Upper lobe of left lung (tissue), 6 donors: ENCODE data around the gene POLR2B. TPM values are rescaled to one million over a fixed set of nuclear protein-coding genes. Genes with fewer than 3 reads are reported as not detected.
A peak's percentile ranks its signal among the peaks of the same experiment; 100 is the strongest.
"Not testable (repeated sequence)": the region's sequence is repeated elsewhere in the genome, so short reads cannot be mapped to it uniquely, and the experiment has no call there.

Source experiments
- ATAC-seq, 2 donors: fragments of 200-7000 bp; cut with Tn5 transposase; one replicate each; pipeline ENCODE4 v1.9.1; 2022; ENCODE audit warnings: mild to moderate bottlenecking in 2 of 2, moderate library complexity in 2 of 2; ENCODE audit not compliant: low FRiP score in 2 of 2
- DNase-seq, 2 donors: peaks; one replicate each; pipeline ENCODE4 v3.0.0-alpha.2; 2019 to 2020
- H3K27ac ChIP-seq, 4 donors: fragments of 200-600 bp; sonication (generic); one replicate each; pipeline ENCODE4 v1.5.1; 2016 to 2019
- H3K27me3 ChIP-seq, 4 donors: fragments of 200-600 bp; sonication (generic); one replicate each; pipeline ENCODE4 v1.5.1; 2017 to 2019
- H3K36me3 ChIP-seq, 4 donors: fragments of 200-600 bp; sonication (generic); one replicate each; pipeline ENCODE4 v1.5.1; 2016 to 2019
- H3K4me1 ChIP-seq, 4 donors: fragments of 200-600 bp; sonication (generic); one replicate each; pipeline ENCODE4 v1.5.1; 2018 to 2019
- H3K4me3 ChIP-seq, 4 donors: fragments of 200-600 bp; sonication (generic); one replicate each; pipeline ENCODE4 v1.5.1; 2017 to 2019; ENCODE audit warnings: mild to moderate bottlenecking in 2 of 4, moderate library complexity in 1 of 4
- H3K9me3 ChIP-seq, 4 donors: fragments of 200-600 bp; sonication (generic); one replicate each; pipeline ENCODE4 v1.5.1; 2018 to 2019
- CTCF ChIP-seq, 6 experiments: fragments of 450-650 bp in 4 of 6; fragments of 200-600 bp in 2 of 6; sonication (generic) in 2 of 6; IDR thresholded peaks; one replicate each; pipeline ENCODE4 v1.5.1; 2016 to 2019; ENCODE audit warnings: antibody characterized with exemption in 6 of 6
- EP300 ChIP-seq, 4 donors: sonication (generic); formaldehyde crosslinking; IDR thresholded peaks; one replicate each; pipeline ENCODE4 v1.5.1; 2017; ENCODE audit warnings: antibody characterized with exemption in 4 of 4, control low read depth in 2 of 4
- POLR2A ChIP-seq, 4 donors: fragments of 450-650 bp; IDR thresholded peaks; one replicate each; pipeline ENCODE4 v1.5.1; 2016 to 2017; ENCODE audit warnings: antibody characterized with exemption in 4 of 4, mild to moderate bottlenecking in 2 of 4
- POLR2AphosphoS5 ChIP-seq, 2 donors: sonication (generic); formaldehyde crosslinking; IDR thresholded peaks; one replicate each; pipeline ENCODE4 v1.5.1; 2017; ENCODE audit warnings: antibody characterized with exemption in 2 of 2
- WGBS, 2 donors: methylation state at CpG; one replicate each; pipeline ENCODE4 v1.1.5; 2017 to 2018; 5-methylcytosine and 5-hydroxymethylcytosine counted together
- total RNA-seq, 6 donors: library from RNA; depleted of rRNA in 4 of 6; stranded (reverse); fragments of >200 nt in 4 of 6; gene quantifications; one replicate each; pipeline versions ENCODE4 v1.1.0 to v1.2.1, GENCODE V29; 2016 to 2021
- donor health status: DM: no; HTN: no; CAD: no; lungs with moderate emphysema.
- donor health status: DM: no; HTN: yes; CAD: no; lungs with severe emphysema.

The POLR2B gene
- total RNA-seq, 6 donors from 2014 or later: 50.7 to 138 (median 69.4) TPM

- Histone ChIP-seq H3K4me1 (peaks cover 4 to 15% (median 8%) of the 10 kb centered on the region in 4 donors), H3K27me3 (no peaks in the 10 kb centered on the region), H3K4me3 (no peak overlapping the region), H3K9me3 (no peaks in the 10 kb centered on the region), H3K36me3 (no peaks in the 10 kb centered on the region), H3K27ac (peak overlapping the region in 1 of 4 donors; percentile 18)
- ATAC-seq: no peak
- 69 to 72% methylated on average over 6 of the region's 6 CpGs for WGBS, 2 donors
- no peak for DNase-seq
- TF ChIP-seq CTCF (IDR thresholded peaks at IDR 0.05) (no peak), POLR2A (IDR thresholded peaks at IDR 0.05) (no peak), EP300 (IDR thresholded peaks at IDR 0.05) (no peak), POLR2AphosphoS5 (IDR thresholded peaks at IDR 0.05) (no peak)
Measured at GRCh38 chr4:57059890-57060716, 81.4 kb downstream of the POLR2B start.

- not testable (repeated sequence) for H3K9me3 ChIP-seq, H3K27me3 ChIP-seq, H3K36me3 ChIP-seq, DNase-seq, ATAC-seq, H3K4me3 ChIP-seq
- WGBS, 2 donors: 79 to 86% methylated on average over 6 of the region's 6 CpGs
- Histone ChIP-seq H3K4me1 (peaks cover 5 to 15% (median 9%) of the 10 kb centered on the region in 4 donors), H3K27ac (peak overlapping the region in 1 of 4 donors; percentile 18)
Measured at GRCh38 chr4:57060717-57061067, 82.0 kb downstream of the POLR2B start.

- Histone ChIP-seq H3K36me3 (no peaks in the 10 kb centered on the region), H3K27me3 (no peaks in the 10 kb centered on the region), H3K27ac (no peak overlapping the region), H3K4me1 (peaks cover 5 to 15% (median 9%) of the 10 kb centered on the region in 4 donors), H3K4me3 (no peak overlapping the region), H3K9me3 (no peaks in the 10 kb centered on the region)
- ATAC-seq (no peak), DNase-seq (no peak)
- TF ChIP-seq POLR2A (IDR thresholded peaks at IDR 0.05) (no peak), POLR2AphosphoS5 (IDR thresholded peaks at IDR 0.05) (no peak), CTCF (IDR thresholded peaks at IDR 0.05) (no peak), EP300 (IDR thresholded peaks at IDR 0.05) (no peak)
- 64 to 71% methylated on average over 5 of the region's 5 CpGs for WGBS, 2 donors
Measured at GRCh38 chr4:57061395-57061794, 82.7 kb downstream of the POLR2B start.

GRCh38 chr4:57063518-57063917, 84.8 kb downstream of the POLR2B start:
- 97 to 100% methylated on average over 1 of the region's 1 CpG for WGBS, 2 donors
- Histone ChIP-seq H3K9me3 (no peaks in the 10 kb centered on the region), H3K27ac (no peak overlapping the region), H3K4me3 (no peak overlapping the region), H3K36me3 (no peaks in the 10 kb centered on the region), H3K4me1 (peaks cover 4 to 10% (median 7%) of the 10 kb centered on the region in 4 donors), H3K27me3 (no peaks in the 10 kb centered on the region)
- no peak for TF ChIP-seq EP300 (IDR thresholded peaks at IDR 0.05)
- TF ChIP-seq CTCF (IDR thresholded peaks at IDR 0.05): no peak
- TF ChIP-seq POLR2A (IDR thresholded peaks at IDR 0.05): no peak
- TF ChIP-seq POLR2AphosphoS5 (IDR thresholded peaks at IDR 0.05): no peak
- DNase-seq (no peak), ATAC-seq (no peak)

GRCh38 chr4:57064120-57064519, 85.4 kb downstream of the POLR2B start:
- no peak overlapping the region for H3K27ac ChIP-seq
- H3K4me3 ChIP-seq: no peak overlapping the region
- peaks cover 4 to 12% (median 7%) of the 10 kb centered on the region in 4 donors for H3K4me1 ChIP-seq
- ATAC-seq (no peak), DNase-seq (no peak)
- WGBS, 2 donors: 63 to 68% methylated on average over 2 of the region's 2 CpGs
- TF ChIP-seq POLR2AphosphoS5 (IDR thresholded peaks at IDR 0.05) (no peak), EP300 (IDR thresholded peaks at IDR 0.05) (no peak), CTCF (IDR thresholded peaks at IDR 0.05) (no peak), POLR2A (IDR thresholded peaks at IDR 0.05) (no peak)
- H3K36me3 ChIP-seq: no peaks in the 10 kb centered on the region
- H3K27me3 ChIP-seq: no peaks in the 10 kb centered on the region
- no peaks in the 10 kb centered on the region for H3K9me3 ChIP-seq
